Activated T-cell treated with anti-CD3 and anti-CD28 coated beads for 24 hours (primary cell): Measurements from ENCODE around the gene ZNF92.
"Not testable (repeated sequence)": the region's sequence is repeated elsewhere in the genome, so short reads cannot be mapped to it uniquely, and the experiment has no call there.

ENCODE experiments used
- DNase-seq: peaks from one replicate; pipeline ENCODE4 v3.0.0-alpha.2; 2020; ENCODE audit warnings: low read depth

The ZNF92 gene

DNA sequence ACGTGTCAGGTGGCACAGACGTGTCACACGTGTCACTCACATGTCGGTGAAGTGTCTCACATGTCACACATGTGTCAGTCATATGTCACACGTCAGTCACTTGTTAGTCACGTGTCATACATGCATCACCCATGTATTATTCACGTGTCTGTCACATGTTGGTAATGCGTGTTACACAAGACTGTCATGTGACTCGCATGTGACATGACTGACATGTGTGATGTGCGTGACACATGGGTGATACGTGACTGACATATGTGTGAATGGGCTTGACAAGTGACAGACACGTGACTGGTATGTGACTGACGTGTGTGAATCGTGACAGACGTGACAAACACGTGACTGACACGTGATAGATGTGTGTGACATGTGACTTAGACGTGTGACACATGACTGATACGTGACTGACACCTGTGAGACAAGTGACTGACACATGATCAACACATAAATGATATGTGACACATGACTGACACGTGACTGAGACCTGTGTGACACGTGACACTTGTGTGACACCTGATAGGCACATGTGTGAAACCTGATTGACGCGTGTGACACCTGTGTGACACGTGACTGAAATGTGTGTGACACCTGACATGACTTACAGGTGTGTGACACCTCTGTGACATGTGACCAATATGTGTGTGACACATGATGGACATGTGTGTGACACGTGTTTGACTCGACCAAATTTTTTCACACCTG lies 56.1 kb downstream of the ZNF92 start:
- DNase-seq: no peak

DNA sequence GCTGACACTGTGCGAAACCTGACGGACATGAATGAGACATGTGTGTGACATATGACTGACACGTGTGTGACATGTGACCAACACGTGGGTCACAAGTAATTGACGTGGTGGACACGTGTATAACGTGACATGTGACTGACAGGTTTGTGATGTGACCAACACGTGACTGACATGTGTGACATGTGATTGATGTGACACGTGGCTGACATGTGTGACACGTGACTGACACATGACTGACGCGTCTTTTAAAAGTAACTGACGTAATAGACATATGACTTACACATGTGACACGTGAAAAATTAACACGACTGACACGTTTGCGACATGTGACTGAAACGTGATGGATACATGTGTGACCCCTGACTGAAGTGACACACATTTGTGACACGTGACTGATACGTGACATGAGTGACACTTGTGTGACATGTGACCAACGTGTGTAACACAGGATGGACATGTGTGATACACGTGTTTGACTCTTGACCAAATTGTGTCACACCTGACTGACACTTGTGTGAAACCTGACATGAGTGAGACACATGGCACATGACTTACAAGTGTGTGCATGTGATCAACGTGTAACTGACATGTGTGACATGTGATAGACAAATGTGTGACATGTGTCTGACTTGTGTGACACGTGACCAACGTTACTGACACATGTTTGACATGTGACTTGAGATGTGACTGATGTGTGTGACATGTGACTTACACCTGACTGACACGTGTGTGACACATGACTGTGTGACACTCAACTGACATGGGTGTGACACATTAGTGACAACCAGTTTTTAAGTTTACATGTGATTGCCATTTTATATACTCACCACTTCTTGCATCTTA lies 56.9 kb downstream of the ZNF92 start:
- no peak for DNase-seq

DNA sequence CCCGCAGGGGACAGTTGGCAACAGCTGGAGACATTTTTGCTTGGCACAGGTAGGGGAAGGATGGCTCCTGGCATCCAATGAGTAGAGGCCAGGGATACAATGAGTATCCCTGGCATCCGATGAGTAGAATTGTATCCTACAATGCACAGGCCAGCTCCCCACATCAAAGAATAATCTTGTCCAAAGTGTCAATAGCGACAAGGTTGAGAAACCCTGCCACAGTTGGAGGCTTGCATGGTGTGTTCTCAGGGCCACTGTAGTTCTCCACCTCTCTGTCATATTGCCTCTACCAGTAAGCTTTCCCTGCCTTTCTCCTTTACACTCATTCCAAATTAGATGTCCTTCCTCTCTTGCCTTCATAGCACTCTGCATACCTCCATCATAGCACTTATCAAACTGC lies 60.7 kb downstream of the ZNF92 start:
- DNase-seq: no peak

DNA sequence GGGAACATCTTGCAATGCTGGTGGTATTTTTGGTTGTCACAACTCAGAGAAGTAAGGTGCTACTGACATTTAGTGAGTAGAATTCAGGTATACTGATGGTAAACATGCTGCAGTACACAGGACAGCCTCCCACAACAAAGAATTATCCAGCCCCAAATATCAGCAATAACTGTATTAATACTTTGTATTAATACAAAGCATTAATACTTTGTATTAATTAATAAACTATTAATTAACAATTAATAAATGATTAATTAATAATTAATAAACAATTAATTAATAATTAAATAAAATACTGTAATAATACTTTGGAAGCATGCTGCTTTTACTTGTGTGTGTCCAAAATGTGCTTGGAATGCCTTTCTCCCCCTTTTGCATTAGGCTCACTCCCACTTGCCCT lies 62.5 kb downstream of the ZNF92 start:
- no peak for DNase-seq

DNA sequence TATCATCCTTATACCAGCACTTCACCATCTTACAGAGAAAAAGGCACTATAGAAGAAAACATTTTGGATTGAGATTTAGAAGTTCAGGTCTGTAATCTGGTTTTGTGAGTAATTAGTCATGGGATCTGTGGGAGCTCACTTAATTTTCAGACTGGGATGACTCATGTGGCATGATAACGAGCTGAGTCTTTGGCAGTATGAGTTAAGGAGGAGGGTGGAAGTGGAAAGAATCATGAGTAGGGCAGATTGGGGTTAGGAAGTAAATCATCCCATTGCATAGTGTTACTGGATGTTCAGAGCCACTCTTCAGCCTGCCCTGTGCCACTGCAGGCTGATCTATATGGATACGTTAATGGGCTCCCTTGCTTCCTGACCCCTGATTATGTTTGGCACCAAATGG lies 64.9 kb downstream of the ZNF92 start:
- DNase-seq: no peak

DNA sequence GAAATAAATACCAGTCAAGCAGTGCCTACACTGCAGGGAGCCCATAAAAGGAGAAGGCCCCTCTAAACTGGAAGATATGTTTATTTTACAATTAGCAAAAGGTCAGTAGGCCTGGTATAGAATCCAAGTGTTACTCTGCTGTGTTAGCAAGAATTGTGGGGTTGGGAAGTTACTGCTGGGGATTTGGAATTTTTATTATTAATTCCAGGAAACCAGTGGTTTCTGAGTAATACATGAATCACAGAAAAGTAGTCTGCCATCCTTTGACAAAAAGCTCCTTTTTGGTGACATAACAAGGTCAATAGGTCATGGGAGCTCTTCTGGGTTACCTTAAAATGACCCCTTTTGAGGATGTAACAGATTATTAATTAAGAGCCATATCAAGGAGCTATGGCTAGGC lies 67.4 kb downstream of the ZNF92 start:
- DNase-seq: no peak

DNA sequence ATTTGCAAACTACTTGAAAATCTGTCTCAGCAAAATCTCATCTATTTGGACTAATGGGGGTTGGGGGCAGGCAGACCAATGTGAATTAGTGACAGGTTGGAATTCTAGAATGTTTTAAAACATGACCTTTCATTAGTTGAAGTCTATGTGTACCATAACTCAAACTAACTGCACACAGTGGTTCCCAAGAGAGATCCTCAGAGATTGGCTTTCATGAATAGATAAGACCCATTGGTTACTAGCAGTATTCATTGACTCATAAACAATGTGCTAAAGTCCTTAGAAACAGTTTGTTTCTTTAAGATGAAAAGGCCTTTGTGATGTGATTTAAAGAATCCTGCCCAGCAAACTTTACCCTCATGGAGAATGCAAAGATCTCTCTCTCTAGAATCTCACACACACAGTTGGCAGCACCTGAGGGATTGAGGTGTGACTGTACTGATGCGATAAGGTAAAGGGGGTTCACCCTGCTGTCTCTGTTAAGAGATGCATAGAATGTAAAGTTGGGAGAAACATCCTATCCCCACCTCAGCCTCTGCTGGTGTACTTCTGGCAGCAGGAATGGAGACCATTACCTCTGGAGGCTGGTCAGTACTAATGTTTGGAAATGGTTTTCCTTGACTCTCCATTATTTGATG lies 70.7 kb downstream of the ZNF92 start:
- no peak for DNase-seq

DNA sequence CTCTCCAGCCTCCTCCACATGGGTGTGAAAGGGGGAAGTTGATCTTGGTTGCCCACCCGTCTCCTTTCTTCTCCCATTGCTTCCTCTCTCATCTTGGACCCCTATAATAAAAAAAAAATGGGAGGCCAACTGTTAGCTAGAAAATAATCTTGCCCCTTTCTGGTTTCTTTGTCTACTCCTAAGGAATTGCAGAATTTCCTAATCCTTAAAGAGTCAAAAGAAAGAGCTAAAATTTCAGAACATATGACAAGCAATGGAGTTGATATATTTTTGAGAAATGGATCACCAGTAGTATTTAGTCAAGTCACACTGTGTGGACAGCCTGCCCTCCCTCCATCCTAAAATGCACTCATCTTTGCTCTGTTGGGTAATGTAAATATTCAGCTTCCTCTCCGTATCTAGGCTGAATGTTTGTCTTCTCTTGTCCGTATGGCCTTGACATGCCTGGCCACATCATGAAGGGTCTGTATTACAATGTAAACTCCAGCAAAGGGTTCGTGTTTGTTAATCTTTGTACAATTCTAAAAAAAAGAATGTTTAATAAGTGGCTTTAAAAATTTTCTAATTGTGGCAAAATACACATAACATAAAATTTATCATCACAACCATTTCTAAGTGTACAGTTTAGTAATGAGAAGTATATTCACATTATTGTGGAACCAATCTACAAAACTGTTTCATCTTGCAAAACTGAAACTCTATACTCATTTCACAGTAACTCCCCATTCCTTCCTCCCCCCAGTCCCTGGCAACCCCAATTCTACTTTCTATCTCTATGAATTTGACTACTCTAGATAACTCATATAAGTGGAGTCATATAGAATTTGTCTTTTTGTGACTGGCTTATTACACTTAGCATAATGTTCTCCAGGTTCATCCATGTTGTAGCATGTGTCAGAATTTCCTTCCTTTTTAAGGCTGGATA lies 71.5 kb downstream of the ZNF92 start:
- DNase-seq: no peak

DNA sequence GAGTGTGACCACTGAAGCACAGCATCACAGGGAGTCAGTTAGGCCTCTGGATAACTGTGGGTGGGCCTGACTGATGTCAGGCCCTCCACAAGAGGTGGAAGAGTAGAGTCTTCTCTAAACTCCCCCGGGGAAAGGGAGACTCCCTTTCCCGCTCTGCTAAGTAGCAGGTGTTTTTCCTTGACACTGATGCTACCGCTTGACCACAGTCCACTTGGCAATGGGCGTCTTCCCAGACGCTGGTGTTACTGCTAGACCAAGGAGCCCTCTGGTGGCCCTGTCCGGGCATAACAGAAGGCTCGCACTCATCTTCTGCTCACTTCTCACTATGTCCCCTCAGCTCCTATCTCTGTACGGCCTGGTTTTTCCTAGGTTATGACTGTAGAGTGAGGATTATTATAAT lies 73.4 kb downstream of the ZNF92 start:
- DNase-seq: not testable (repeated sequence)

DNA sequence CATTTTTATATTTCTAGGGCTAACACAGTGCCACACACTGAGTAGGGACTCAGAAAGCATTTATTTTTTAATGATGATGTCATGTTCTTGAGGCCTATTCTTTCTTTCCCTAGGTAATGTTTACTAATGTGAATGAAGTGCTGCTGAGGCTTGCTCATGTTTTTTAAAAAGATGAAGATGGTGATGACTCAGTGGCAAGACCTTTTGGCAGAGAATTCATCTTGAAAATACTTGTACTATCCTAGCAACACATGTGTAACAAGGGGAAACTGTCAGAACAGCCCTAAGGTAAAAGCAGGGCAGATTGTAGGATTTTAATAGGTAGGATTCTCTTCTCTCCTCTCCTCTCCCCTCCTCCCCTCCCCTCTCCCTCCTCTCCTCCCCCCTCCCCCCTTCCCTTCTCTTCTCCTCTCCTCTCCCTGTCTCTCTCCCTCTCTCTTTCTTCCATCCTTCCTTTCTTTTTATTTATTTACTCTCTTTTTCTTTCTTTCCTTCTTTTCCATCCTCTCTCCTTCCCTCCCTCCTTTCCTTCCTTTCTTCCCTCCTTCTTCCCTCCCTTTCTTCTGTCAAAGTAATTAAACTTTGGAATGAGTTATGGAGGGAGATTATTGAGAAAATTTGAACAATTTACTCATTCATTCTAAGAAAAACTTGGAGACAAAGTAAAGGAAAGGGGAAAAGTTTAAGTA lies 75.3 kb downstream of the ZNF92 start:
- DNase-seq: no peak

DNA sequence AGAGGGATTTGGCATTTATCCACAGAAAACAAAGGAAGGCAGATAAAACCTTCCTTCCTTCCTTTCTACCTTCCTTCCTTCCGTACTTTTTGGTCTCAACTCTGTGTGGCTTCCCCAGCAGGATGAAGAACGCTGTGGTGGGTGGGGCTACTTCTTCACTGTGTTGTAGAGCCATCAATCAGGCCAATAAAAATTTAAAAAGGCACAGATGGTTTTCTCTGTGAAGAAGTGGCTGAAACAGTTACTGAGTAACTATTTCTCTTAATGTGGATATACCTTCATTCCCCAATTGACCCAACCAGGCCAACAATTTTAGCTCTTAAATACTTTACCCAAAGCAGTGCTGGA lies 75.8 kb downstream of the ZNF92 start:
- DNase-seq: no peak
